Activated T-cell treated with anti-CD3 and anti-CD28 coated beads, Interleukin-2, amount 50 U/mL, for 48 hours (primary cell): ENCODE data around the gene TTLL13.

Experiments used
- DNase-seq, 2 experiments: peaks; one replicate each; pipeline ENCODE4 v3.0.0-alpha.2; 2020

Gene TTLL13

DNA sequence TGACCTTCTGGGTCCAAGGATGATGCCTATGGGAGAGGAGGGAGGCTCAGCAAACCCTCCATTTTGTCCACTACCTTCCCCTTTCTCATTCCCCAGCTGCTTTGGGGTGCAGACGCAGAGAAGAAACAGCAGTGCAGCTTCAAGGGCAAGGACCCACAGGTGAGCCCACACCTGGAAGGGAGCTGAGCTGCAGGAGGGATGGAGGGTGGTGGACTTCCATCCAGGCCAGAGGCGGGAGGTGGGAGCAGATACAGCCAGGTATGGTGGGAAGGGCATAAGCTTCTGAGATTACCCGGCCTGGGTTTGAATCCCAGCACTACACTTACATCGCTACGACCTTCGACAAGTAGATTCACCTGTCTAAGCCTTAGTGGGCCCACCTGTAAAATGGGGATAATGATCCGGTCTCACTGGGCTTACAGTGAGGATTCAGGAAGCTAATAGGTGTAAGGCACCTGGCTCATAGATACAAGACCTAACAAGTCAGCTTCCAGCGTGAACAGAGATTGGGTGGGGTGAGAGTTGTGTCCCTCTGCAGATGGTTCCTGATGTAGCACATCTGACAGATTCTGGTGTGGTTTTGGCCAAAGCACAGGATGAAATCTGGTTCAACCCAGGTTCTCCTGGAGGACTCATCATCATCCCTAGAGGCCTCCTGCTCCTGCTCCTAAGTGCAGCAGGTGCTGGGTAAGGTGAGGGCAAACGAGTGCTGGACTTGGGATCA is 31.5 kb upstream of the TTLL13 start:
- no peak for DNase-seq

DNA sequence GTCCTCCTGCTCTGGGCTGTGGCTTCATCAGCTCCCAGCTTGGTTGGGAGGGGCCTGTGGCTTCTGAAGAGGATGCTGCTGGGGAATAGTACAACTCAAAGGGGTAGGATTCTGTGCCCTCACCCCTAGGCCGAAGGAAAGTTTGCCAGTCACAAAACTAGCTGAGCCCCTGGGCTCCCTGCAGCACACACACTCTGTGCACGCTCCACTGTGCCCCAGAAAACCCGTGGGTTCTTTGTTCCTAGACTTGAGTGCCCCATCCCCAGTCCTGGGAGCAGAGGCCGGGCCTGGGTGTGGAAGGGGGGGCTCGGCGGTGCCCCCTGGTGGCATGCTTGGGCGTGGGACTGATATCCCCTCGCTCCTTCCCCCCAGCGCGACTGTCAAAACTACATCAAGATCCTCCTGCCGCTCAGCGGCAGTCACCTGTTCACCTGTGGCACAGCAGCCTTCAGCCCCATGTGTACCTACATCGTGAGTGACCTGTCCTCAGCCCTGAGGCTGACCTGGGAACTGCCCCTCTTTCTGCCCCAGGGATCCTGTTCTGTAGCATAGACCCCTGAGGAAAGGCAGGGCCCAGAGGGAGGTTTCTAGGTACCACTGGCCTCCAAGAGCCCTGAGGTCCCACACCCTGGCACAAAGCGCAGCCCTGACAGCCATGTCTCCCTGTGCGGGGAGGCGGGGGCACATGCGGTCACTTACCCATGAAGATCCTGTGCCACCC is 29.8 kb upstream of the TTLL13 start:
- peak; percentile 76 to 77 for DNase-seq

DNA sequence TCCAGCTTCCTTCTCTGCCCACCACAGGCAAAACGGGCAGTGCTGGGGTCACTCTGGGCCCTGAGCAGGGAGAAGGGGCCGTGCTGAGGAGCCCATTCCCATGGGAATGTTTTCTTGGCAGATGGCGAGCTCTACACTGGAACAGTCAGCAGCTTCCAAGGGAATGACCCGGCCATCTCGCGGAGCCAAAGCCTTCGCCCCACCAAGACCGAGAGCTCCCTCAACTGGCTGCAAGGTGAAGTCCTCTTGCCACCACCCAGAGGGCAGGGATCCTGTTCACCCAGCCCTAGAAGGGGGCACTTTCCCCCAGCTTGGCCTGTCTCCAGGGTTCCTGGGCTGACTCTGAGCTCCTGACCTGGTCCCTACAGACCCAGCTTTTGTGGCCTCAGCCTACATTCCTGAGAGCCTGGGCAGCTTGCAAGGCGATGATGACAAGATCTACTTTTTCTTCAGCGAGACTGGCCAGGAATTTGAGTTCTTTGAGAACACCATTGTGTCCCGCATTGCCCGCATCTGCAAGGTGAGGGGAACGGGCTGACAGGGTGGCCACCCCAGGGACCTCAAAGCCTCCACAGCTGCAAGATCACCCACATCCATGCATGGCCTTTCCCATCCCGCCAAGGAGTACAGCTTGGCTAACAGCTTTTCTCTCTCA is 28.0 kb upstream of the TTLL13 start:
- peak; percentile 45 to 55 for DNase-seq

DNA sequence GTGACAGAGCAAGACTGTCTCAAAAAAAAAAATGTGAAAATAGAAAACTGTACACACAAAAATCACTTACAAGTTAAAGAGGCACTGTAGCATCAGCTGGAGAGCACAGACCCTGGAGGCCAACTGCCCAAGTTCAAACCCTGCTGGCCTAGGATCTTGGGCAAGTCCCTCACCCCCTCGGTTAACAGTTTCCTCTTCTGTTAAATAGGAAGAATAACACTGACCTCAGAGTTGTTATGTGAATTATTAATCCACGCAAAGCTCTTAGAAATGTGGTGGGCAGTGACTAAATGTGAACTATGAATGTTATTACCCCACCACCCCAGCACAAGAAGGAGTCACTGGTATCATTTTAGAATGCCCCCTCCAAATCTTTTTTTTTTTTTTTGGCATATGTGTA is 26.8 kb upstream of the TTLL13 start:
- no peak for DNase-seq

DNA sequence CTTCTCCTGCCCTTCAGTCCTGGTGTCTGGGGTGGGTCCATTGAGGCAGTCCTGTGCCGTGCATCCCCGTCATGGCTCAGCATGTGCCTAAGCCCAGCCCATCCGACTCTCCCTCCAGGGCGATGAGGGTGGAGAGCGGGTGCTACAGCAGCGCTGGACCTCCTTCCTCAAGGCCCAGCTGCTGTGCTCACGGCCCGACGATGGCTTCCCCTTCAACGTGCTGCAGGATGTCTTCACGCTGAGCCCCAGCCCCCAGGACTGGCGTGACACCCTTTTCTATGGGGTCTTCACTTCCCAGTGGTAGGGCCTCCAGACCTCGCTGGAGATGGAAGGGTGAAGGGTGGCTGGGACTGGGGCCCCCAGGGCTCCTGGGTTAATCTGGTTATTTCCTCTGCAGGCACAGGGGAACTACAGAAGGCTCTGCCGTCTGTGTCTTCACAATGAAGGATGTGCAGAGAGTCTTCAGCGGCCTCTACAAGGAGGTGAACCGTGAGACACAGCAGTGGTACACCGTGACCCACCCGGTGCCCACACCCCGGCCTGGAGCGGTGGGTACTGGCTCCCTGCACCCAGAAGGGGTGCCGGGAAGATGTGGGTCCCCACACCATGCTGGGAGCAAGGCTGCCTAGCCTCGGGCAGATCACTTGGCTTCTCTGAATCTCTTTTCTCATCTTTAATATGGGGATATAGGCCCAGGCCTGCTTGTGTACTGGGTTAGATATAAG is 25.8 kb upstream of the TTLL13 start:
- DNase-seq: no peak

DNA sequence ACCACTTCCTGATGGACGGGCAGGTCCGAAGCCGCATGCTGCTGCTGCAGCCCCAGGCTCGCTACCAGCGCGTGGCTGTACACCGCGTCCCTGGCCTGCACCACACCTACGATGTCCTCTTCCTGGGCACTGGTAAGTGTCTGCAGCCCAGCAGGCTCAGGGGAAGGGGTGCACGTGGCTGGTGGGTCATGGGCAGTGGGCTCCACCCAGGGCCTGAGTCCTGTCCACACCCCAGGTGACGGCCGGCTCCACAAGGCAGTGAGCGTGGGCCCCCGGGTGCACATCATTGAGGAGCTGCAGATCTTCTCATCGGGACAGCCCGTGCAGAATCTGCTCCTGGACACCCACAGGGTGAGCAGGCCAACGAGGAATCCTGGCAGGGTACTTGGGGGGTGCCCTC is 24.3 kb upstream of the TTLL13 start:
- DNase-seq: no peak

DNA sequence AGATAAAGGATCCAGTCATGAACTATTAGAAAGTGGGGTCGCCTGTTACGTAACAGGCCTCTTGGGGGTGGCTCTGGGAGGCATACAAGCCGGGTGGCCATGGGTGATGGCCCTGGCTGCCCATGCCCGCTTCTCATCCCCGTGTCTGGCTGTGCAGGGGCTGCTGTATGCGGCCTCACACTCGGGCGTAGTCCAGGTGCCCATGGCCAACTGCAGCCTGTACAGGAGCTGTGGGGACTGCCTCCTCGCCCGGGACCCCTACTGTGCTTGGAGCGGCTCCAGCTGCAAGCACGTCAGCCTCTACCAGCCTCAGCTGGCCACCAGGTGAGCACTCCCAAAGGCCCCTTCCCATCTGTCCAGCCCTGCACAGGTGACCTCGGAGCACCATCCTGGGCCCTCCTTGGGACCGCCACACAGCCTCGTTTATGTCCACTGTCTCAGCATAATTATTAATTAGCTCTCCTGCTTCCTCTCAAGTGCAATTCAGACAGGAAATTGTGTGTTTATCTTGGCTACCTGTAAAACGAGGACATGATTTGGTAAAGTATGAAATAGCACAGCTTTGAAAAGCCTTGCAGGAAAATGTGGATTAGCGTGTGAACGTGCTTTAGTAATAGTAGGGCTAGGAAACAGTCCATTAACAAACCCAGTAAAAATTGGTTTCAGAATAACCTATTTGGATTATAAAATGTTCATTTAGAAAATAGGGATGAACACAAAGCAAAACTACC is 23.7 kb upstream of the TTLL13 start:
- DNase-seq: no peak

DNA sequence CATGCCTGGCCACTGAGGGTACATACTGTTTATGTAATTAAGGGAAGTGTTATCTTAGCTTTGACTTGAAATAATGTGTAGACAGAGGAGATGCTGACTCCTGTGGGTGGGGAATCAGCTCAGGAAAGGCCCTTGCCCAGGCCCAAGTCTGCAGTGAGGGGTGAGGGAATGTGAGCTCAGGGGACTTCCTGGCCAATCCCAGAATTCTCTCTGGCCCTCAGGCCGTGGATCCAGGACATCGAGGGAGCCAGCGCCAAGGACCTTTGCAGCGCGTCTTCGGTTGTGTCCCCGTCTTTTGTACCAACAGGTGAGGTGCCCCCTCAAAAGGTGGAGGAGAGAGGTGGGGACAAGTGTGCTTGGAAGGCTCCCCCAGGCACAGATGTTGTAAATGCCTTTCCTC is 22.0 kb upstream of the TTLL13 start:
- DNase-seq: no peak

DNA sequence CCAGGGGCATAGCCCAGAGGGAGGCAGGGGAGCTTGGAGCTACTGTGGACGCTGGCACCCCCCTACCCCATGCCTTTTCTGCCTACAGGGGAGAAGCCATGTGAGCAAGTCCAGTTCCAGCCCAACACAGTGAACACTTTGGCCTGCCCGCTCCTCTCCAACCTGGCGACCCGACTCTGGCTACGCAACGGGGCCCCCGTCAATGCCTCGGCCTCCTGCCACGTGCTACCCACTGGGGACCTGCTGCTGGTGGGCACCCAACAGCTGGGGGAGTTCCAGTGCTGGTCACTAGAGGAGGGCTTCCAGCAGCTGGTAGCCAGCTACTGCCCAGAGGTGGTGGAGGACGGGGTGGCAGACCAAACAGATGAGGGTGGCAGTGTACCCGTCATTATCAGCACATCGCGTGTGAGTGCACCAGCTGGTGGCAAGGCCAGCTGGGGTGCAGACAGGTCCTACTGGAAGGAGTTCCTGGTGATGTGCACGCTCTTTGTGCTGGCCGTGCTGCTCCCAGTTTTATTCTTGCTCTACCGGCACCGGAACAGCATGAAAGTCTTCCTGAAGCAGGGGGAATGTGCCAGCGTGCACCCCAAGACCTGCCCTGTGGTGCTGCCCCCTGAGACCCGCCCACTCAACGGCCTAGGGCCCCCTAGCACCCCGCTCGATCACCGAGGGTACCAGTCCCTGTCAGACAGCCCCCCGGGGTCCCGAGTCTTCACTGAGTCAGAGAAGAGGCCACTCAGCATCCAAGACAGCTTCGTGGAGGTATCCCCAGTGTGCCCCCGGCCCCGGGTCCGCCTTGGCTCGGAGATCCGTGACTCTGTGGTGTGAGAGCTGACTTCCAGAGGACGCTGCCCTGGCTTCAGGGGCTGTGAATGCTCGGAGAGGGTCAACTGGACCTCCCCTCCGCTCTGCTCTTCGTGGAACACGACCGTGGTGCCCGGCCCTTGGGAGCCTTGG is 21.3 kb upstream of the TTLL13 start:
- DNase-seq: no peak

DNA sequence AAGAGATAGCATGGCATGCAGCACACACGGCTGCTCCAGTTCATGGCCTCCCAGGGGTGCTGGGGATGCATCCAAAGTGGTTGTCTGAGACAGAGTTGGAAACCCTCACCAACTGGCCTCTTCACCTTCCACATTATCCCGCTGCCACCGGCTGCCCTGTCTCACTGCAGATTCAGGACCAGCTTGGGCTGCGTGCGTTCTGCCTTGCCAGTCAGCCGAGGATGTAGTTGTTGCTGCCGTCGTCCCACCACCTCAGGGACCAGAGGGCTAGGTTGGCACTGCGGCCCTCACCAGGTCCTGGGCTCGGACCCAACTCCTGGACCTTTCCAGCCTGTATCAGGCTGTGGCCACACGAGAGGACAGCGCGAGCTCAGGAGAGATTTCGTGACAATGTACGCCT is 20.4 kb upstream of the TTLL13 start:
- no peak for DNase-seq

DNA sequence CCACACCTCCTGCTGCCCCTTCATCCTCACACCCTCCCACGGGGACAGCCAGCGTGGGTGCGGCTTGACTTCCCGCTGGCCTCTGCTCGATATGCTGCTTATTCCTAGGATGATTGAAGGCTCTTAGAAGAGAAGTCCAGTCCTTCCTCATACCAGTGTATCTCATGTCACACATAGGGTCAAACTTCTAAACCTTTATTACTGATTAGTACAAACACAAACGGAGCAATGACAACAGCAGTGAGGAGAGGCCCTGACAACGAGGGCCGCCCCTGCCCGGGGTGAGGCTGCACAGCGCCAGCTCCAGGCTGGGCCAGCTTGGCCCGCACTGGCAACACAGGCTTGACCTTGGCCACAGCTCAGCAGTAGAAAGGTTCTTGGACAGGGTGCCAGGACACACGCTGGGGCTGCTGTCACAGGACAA is 19.3 kb upstream of the TTLL13 start:
- no peak for DNase-seq

DNA sequence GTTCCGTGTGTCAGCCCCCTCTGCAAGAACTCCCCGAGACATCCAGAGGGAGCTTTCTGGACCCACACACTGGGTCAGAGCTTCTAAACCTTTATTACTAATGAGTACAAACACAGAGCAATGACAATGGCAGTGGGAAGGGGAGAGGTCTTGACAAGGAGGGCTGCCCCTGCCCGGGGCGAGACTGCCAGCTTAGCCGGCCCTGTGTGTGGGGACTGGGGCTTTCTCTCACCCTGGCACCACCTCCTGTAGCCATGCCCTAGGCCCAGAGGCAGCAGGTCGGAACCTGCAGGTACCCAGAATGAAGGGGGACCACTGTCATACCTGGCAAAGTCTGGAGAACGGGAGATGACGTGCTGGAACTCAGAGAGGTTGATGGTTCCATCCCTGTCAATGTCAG is 18.7 kb upstream of the TTLL13 start:
- no peak for DNase-seq

DNA sequence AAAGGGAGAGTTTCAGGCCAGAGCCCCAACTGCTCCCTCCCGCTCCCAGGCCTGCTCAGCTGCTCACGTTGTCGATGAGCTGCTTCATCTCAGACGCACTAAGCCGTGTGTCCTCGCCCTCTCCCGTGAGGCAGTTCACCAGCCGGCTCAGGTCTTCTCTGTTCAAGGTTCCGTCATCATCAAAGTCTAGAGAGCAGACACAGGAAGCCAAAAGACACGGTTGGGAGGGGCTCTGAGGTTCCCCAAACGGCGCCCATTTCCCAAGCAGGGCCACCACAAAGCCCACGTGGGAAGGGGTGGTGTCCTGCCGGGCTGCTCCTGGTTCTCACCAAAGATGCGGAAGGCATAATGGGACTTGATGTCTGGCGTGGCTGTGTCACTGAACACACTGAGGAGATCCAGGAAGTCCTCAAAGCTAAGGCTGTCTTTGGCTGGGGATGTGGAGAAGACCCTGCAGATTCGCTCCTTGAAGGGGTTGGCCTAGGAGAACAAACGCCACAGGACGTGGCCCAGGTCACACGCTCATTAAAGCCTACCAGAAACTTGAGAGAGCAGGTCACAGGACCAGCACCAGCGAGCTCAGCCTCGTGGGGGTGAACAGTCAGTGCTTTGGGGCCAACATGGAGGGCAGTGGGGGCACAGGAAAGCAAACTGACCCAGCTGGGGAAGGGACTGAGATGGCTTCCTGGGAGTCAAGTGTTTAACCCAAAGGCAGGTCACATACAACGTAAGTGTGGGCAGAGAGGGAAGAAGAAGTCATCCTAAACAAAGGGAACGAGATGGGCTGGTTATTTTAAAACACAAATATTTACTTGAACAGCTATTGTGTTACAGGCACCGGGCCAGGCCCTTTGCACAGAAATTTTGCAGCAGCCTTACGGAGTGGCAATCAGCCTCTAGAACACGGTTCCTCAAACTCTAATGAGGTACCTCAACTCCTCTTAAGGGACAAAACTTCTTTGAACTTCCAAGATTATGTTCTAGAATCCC is 18.0 kb upstream of the TTLL13 start:
- peak; percentile 73 to 76 for DNase-seq

DNA sequence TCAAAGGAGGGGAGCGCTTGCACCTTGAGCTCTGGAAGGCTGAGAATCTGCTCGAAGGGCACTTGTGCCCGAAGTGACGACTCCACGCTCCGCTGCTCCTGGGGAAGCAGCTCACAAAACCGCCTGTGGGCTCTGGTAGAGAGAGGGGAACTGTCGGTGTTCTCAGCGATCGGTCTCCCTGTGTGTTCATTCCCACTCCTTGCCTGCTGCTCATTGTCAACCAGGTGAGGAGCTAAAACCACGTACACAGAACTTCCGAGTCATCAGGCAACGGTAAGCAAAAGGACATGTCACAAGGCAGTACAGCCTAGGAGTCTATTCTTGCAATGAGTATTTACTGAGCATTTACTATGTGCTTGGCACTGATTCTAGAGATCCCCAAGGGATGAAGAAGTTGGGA is 17.2 kb upstream of the TTLL13 start:
- peak in 1 of 2 experiments; percentile 39 for DNase-seq

DNA sequence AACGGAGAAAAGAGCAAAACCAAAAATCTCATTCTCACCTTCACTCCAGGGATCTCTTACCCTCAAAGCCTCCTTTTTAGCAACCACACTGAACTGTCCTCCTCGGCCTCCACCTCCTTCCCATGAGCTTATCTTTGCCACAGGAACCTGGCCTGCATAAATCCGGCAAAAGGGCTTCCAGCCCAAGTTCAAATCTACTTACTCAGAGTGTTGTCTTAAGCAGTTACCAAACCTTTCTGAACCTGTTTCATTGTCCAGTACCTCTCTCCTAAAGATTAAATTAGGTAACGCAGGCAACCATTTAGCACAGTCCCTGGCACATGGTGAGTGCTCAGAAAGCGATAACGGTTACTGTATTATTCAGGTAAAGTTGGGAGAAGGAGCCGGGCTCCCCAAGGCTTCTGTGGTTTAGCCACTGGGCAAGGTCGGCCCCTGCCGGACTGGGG is 16.4 kb upstream of the TTLL13 start:
- no peak for DNase-seq

DNA sequence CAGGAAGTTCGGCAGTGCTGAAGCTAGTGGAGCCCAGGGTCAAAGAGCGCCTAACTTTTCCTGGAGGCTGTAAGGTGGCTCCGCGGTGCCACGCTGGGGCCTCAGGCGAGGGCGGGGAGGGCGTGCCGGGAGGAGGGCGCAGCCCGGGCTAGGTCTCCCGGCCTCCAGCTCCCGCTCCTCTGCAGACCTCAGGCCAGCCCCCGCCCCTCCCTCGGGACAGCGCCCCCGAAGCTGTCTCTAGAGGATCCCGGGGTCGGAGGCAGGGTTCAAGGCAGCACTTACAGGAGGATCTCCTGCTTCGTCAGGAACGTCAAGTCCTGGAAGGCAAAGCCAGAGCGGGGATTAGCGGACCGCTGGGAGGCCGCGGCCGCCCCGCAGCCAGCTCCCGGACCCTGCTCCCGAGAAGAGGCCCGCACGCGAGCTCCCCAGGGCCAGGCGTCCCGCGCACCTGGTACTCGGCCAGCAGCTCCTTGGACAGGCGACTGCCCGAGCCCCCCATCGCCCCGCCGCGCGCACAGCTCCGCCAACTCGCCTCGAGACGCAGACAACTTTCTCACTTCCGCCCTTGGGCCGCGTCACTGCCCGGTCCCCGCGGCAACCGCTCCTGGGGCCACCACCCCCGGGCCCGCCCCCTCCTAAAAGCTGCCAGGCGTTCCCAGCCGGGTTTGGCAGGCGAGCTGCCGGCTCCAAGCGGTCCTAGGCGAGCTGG is 15.8 kb upstream of the TTLL13 start, which contains the start of gene CIB1:
TSS of gene CIB1 (minus strand) at position 555 of the 709 bp plus-strand sequence. CDS start at position 499, 56 bp downstream.
- peak; percentile 97 to 98 for DNase-seq

DNA sequence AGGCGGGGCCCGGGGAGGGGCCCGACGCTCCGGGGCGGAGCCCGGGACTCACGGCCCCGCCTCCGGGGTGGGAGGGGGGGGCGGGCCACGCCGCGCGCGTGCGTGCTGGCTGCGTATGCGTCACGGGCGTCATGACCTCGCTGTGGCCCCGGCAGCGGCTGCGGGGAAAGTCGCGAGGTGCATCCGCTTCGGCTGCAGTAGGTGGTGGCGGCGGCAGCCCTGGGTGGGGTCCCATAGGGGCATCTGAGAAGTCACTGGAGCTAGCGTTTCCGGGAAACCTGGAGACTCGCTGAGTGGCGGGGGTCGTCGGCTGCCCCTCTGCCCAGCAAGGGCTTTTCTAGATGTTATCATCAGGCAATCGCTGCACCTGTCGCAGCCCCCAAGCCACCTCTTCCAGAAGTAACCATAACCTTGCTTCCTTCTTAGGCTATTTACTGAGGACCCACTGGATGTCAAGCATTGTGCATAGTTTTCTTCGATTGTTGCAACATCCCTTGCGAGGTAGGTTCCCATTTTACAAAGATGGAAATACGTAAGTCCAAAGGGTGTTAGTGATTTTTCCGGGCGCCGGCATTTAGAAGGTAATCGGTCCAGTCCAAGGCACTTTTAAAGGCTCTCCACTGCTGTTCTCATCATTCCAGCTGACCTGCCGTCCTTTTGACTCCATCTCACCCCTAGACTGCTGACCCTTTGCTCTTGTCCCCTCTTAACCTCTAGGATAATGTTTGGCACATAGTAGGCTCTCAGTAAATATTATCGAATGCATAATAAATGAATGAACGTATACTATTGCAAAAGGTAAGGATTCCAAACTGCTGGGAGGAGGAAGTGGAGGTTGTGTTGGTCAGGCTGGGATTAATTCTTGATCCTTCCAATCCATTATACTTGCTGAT is 15.0 kb upstream of the TTLL13 start, which contains the start of gene GDPGP1:
TSS of gene GDPGP1 (plus strand) at position 114 of the 893 bp plus-strand sequence. CDS start 6,700 bp downstream, outside the sequence.
- DNase-seq: no peak

DNA sequence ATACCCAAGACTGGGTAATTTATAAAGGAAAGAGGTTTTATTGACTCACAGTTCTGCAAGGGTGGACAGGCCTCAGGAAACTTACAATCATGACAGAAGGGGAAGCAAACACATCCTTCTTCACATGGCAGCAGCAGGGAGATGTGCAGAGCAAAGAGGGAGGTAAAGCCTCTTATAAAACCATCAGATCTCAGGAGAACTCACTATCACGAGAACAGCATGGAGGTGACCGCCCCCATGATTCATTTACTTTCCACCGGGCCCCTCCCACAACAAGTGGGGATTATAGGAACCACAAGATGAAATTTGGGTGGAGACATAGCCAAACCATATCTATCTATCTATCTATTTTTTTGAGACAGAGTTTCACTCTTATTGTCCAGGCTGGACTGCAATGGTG is 10.0 kb upstream of the TTLL13 start:
- no peak for DNase-seq
